ENCODE results near the gene PIGK.
"Not testable (repeated sequence)": the region's sequence is repeated elsewhere in the genome, so short reads cannot be mapped to it uniquely, and the experiment has no call there.

PIGK gene

DNA sequence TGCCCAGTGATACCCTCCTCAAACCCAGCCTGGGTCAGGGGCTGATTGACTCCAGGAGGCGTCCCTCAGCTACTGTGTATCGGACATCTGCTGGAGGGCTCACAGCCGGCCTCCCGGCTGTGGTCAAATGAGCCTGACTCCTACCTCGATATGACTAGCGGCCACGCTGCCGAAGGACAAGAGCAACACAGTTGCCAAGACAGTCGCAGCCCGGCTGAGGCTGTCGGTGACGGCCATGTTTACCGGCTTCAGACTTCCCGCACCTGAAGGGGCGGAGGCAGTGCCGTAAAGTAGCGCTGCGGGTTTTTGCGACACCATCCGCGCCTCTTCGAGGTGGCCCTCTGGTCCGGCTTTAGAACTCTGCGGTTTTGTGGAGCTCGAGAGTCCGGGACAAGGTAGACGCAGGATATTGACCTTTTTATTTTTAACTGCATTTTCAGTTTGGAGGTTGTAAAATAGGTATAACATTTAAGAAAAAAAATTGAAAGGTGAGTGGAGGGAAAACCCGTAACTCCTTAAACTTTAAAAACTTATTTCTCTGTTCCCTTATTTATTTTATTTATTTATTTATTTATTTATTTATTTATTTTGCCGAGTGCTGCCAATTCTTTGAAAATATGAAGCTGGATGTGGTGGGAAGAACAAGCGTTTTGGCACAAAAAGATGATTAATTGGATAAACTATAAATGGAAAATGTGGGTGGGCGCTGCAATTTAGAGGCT lies at the start of gene PIGK:
TSS of gene PIGK (minus strand) at position 265 of the 722 bp plus-strand sequence. CDS start at position 237, 28 bp downstream.
- peak; percentile 92 for DNase-seq

DNA sequence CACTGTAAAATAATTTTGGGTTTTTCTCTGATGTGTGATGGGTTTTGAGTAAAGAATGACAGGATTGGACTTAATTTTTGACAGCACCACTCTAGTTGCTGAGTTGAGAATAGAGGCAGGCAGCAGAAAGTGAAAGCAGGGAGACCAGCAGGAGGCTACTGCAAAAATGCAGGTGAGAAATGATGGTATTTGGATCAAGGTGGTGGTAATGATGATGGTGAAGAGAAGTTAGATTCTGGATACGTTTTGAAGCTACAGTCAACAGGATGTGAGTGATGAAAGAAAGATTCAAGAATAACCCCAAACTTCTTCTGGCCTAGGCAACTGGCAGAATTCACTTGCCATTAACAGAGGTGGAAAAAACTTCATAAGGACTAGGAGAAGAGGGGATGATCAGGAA lies 47.8 kb upstream of the PIGK start:
- DNase-seq: no peak

DNA sequence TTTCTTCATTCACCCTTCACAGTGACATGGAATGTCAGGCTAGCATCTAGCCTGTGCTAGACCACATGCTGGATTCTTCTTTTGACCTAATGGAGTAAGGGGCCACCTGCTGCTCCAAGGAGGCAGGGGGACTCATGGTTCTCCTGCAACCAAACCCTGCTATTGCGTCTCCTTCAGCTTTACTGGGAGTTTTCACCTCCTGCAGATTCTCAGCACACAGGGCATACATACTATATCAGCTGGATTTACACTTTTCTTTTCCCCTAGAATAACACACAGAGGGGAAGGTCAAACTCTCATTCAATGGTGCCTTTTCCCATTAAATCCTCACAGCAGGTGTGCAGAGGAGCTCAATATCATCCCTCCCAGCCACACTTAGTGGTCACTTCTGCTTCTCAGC lies 46.0 kb upstream of the PIGK start:
- DNase-seq: no peak

DNA sequence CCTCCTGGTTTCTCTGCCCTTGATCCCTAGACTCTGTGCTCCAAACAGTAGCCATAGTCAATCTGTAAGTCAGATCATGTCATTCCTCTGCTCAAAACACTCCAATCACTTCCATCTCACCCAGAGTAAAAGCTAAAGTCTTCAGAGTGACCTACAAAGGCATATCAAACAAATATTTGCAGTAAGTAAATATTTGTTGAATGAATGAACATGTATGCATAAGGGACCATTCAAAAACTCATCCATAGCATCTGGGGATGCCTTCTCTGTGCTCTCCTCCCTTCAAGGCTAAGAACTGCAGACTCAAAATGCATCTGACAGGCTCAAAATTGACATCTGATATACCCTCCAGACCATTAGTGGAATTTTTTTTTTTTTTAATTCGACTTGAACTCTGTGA lies 44.5 kb upstream of the PIGK start:
- DNase-seq: no peak

DNA sequence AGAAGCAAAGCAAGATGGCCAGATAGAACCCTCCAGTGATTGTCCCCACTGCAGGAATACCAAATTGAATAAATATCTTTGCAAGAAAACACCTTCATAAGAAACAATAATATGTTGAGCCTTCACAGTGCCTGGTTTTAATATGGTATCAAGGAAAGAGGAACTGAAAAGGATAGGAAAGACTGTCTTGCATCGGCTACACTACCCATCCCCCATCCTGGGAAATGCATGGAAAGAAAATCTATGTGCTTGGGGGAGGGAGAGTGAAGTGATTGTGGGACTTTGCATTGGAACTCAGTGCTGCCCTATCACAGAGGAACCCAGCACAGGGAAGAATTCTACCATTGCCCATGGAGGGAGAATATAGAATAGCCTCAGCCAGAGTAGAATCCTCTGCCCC lies 34.0 kb upstream of the PIGK start:
- no peak for DNase-seq

DNA sequence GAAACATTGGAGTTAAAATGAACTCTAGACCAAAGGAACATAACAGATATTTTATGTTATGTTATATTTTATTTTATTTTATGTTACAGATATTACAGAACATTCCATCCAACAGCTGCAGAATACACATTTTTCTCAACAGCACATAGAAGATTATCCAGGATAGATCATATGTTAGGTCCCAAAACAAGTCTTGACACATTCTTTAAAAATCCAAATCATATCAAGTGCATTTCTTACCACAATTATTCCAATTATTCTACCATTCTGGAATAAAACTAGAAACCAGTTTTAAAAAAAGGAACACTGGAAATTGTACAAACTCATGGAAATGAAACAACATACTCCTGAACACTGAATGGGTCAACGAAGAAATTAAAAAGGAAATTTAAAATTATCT lies 30.9 kb upstream of the PIGK start:
- DNase-seq: no peak

DNA sequence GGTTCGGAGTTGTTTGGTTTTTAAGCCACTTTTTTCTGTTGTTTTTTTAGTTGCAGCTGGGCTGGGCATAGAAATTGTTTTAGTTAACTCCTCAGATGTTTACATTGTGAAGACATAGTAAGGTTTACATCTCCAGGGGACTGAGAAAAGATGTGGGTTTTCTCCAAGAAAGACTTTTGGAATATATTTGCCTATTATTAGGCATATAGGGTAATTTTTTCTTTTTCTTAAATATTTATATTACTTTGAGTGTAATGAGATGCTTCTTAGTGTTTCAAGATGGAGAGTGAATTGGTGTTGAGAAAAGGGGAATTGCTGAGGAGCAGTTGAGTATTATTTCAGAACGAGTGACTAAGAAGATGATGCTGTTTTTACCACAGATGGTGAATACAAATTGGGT lies 26.6 kb upstream of the PIGK start:
- no peak for DNase-seq

DNA sequence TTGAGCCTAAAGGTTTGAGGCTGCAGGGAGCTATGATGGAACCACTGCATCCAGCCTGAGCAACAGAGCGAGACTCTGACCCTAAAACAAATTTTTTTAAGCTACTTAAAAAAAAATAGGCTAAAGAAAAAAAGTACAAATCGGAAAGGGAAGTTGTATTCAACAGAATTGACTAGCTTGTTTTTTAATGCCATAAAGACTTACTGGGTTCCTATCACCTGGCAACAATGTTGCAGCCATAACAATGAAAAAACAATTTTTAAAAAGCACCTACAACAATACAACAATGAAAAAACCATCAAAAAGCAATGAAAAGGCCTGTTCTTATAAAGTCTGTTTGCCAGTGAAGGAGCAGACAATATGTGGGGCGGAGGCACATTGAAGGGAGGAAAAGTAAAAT lies 20.1 kb upstream of the PIGK start:
- DNase-seq: no peak

DNA sequence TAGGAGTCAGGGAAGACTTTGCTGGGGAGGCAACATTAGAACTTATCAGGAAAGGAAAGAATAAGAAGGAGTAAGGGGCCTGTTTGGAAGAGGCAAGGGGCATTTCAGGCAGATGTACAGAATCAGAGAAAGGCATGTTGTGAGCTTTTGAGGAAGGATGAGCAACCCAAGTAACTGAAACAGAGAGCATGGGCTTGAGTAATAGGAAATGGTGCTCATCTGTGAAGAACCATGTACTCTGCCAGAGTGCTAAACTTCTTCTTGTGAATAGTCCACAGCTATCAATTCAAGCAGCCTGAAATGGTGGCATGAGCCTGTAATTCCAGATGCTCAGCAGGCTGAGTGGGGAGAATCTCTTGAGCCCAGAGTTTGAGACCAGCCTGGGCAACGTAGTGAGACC lies 19.2 kb upstream of the PIGK start:
- no peak for DNase-seq

DNA sequence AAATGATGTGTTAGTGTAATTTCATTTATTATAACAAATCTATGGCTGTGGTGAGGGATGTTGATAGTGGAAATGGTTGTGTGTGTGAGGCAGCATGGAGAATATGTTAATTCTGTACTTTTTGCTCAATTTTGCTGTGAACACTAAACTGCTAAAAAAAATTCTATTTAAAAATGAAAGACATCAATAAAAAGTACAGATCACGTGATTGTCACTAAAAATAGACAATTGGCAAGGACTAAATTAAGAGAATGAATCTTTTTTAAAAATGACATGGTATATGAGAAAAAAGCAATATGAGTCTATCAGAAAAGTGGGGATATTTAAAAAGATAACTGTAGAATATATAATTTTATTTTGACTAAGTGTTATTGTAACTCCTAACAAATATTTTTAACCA lies 15.7 kb upstream of the PIGK start:
- DNase-seq: no peak

DNA sequence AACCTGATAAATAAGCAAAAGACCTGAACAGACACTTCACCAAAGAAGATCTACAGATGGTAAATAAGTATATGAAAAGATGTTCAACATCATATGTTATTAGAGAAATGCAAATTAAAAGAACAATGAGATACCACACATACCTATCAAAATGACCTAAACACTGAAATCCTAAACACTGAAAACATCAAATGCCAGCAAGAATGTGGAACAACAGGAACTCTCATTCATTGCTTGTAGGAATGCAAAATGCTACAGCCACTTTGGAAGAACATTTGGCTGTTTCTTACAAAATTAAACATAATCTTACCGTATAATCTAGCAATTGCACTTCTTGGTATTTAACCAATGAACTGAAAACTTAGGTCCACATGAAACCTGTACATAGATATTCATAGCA lies 14.9 kb upstream of the PIGK start:
- no peak for DNase-seq

DNA sequence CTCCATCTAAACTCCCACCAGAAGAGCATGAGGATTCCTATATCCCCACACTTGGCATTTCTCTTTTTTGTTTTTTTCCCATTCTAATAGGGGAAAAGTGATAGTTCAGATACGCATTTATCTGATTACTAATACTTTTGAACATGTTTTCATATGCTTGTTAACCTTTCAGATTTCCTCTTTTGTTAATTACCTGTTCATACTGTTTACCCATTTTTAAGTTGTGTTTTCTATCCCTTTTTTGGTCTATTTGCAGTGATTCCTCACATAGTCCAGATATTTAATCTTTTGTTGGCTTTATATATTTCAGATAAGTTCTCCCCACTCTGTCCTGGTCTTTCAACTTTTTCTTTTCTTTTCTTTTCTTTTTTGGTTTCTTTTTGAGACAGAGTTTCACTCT lies 13.6 kb upstream of the PIGK start:
- no peak for DNase-seq

DNA sequence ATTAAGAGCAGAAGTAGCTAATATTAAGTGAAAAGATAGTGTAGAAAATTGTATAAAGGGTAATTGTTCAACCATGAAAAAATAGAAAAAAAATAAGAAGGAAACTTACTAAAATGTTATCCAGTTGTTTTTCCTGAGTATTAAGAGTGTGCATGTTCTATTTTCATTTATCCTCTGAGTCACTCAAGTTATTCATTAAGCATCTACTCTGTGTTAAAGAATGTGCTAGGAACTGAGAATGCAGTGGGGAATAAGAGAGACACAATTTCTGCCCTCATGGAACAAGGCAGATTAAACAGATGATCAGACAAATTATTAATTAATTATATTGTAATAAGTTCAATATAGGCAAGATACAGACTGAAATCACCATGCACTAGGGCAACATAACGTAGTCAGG lies 10.8 kb upstream of the PIGK start:
- DNase-seq: no peak

DNA sequence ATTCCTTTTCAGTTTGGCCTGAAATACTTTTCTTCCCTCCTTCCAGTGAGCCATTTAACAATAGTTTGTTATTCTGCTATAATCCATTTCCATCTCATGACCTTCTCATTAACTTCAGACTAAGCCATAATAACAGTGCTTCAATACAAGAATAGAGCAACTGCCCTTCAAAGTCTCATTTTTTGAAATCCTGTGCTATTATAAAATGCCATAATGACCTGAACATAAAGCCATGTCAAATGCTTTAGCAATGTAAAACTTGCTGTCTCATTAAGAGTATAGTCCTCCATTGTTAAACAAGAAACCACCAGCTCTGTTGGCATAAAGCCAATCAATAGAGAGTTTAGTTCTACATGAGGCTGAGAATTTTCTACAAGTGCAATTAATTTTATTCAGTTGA lies 9.6 kb upstream of the PIGK start:
- DNase-seq: no peak

DNA sequence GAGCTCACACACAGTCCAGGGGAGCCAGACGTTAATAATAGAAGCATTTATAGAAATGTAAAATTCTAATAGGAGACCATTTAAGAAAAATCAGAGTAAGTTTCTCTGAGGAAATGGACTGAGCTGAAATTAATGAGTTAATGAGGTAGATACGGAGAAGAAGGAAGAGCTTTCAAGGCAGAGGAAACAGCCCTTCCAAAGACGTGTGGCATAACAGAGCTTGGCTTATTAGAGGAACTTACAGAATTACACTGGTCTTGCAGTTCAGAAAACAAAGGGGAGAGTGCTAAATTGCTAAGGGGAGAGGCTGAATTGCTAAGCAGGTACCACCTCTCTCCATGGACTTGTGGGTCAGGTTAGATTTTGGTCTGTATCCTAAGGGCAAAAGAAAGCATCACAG lies 8.2 kb upstream of the PIGK start:
- no peak for DNase-seq

DNA sequence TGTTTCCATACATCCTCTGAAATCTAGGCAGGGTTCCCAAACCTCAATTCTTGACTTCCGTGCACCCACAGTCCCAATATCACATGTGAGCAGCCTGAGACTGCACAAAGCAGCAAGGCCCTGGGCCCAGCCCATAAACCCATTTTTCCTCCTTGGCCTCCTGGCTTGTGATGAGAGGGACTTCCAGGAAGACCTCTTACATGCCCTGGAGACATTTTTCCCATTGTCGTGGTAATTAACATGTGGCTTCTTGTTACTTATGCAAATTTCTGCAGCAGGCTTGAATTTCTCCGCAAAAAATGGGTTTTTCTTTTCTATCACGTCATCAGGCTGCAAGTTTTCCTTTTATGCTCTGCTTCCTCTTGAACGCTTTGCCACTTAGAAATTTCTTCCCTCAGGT lies 3.3 kb upstream of the PIGK start:
- DNase-seq: no peak

DNA sequence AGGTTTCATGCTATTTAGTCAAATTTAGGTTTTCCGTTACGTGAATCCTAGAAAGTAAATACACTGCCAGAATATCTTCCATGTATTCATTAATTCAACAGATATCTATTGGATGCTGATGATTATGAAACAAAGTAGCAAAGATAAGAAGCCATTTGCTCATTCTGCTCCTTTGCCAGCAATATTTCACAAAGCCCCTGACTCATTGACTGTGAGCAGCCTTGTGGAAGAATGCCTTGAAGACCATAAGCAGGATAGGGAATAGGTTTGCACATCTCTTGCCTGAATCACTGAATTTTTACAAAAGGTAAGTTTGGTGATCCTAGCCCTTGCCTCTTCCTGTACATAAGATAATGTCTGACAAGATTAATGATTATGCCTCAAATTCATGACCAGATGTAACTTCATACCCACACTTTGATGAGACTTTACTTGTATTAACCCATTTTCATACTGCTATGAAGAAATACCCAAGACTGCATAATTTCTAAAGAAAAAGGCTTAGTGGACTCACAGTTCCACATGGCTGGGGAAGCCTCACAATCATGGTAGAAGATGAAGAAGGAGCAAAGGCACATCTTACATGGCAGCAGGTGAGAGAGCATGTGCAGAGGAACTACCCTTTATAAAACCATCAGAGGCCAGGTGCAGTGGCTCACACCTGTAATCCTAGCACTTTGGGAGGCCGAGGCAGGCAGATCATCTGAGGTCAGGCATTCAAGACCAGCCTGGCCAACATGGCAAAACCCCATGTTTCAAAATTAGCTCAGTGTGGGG lies 1.6 kb upstream of the PIGK start:
- no peak for DNase-seq

DNA sequence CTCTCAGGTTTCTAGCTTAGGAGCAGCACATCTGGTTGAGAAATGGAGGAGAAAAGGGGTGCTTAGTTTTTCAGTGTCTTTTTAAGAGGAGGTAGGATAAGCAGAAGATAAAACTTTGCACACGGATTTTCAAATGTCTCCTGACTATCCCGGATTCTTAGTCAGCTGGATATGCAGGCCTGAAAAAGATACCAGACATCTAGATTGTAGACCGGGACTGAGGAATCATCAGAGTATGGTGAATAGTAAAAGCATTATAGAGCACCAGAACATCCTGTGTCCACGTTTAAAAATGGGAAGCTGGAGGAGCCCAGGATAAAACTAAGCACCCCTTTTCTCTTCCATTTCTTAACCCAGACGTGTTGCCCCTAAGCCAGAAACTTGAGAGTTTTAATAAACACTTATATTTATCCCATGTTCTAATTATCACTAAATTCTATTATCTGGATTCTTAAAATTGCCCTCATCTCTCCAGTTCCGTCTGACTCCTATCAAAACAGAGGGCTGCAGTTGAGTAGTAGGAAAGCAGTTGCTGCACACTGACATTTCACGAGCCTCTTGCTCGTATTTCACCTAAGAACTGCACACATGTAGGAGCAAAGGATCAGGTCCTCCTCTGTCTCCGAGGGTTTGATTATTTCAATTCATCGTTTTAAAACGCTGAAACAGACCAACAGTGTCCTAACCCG lies 609 bp downstream of the PIGK start:
- DNase-seq: no peak

DNA sequence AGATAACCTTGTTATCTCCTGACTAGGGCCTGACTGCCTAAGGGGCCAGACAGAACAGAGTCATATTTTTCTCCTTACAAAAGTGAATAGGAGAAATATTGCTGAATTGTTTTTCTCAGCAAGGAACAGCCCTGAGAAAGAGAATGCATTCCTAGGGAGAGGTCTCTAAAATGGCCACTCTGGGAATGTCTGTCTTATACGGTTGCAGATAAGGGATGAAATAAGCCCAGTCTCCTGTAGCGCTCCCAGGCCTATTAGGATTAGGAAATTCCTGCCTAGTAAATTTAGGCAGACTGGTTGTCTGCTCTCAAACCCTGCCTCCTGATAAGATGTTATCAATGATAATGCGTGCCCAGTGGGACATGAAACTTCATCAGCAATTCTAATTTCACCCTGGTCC lies 15.2 kb downstream of the PIGK start:
- DNase-seq: not testable (repeated sequence)

DNA sequence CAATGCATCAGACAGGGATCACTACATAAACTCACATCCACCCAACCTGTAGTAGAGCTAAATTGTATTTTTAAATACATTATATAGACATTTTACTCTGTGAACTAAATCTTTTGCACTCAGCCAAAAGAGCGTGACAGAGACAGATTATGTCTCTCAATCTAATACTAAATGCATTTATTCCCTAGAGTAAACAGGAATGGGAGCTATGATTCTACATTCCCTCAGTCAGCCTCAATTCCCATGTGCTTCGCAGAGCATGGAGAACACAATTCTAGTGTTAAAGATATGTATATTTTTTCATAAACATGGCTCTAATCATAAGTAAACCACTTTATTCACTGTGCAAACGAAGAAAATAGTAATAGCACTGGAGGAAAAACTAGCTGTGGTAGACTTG lies 16.5 kb downstream of the PIGK start:
- no peak for DNase-seq

DNA sequence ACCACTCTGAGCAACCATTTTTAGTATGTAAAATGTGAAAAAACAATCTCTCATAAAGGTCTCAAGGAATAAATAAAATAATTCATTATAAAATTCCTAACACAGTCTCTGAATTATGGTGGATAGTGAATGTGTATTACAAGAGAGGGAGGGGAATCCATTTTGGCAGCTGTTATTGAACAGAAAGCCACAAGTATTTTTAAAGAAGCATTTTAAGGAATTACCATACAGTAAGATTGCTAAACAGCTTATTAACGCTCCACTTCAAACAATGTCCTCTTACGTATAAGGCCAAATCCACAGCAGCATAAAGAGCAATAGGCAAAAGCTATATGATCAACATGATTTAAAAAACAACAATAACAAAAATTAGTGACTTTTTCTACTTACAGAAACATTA lies 18.4 kb downstream of the PIGK start:
- no peak for DNase-seq

DNA sequence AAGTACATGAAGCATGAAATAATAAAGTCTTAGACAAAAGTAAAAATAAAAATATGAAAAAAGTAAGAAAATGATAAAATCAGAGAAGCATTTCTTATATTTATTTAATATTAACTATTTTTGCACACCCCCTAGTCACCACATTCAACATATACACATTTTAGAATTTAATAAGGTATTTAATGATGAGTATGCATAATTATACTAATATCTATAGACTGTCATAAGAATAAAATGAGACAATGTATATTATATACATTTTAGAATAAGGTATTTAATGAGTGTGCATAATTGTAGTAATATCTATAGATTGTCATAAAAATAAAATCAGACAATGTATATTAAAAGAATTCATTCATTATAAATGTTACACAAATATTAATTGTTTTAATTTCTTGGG lies 18.9 kb downstream of the PIGK start:
- DNase-seq: no peak

DNA sequence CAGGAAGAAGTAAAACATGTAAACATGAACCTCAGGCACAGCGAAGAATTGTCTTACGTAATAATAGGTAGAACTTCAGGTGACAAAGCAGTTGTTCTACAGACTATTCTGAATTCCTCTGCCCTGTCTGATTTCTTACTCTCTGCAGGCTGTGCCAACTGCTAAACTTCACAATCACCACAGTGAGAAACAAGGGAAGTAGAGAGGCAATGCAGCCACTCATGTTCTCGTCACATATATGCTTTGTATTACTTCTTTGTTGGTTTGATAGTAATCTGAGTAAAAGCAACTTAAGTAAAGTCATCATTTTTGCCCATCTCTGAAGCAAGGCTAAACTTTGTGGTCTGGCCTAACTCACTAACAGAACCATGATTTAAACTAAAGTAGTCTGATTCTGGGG lies 21.9 kb downstream of the PIGK start:
- DNase-seq: no peak

DNA sequence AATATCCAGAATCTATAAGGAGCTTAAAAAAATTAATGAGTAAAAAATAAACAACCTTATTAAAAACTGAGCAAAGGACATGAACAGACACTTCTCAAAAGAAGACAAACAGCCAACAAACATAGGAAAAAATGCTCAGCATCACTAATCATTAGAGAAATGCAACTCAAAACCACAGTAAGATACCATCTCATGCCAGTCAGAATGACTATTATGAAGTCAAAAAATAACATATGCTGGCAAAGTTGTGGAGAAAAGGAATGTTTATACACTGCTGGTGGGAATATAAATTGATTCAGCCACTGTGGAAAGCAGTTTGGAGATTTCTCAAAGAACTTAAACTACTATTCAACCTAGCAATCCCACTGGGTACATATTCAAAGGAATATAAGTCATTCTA lies 25.3 kb downstream of the PIGK start:
- DNase-seq: no peak
